SU-DHL-6 (cell line): ENCODE results near the gene ZIC1.

ENCODE experiments used
- H2AFZ ChIP-seq: fragments of 200-600 bp; sonication (generic); 2 replicates; pipeline ENCODE4 v1.6.1; 2014; ENCODE audit warnings: low read depth, mild to moderate bottlenecking, moderate library complexity, mixed read lengths, antibody characterized with exemption, low read length; ENCODE audit not compliant: severe bottlenecking
- H3F3A ChIP-seq: fragments of 200-600 bp; shearing (Covaris generic); 2 replicates; pipeline ENCODE4 v1.6.0; 2016; ENCODE audit warnings: antibody characterized with exemption, mild to moderate bottlenecking; ENCODE audit not compliant: insufficient read depth
- H3K27ac ChIP-seq: fragments of 200-600 bp; sonication (generic); 2 replicates; pipeline ENCODE4 v1.5.1; 2016; ENCODE audit warnings: low read depth, mild to moderate bottlenecking, low read length, moderate library complexity, mixed read lengths
- H3K27me3 ChIP-seq: fragments of 200-600 bp; sonication (generic), shearing (Covaris generic); 2 replicates; pipeline ENCODE4 v1.6.0; 2014; ENCODE audit warnings: mild to moderate bottlenecking, low read length
- H3K36me3 ChIP-seq: fragments of 200-600 bp; sonication (generic); 2 replicates; pipeline ENCODE4 v1.6.1; 2014; ENCODE audit warnings: mild to moderate bottlenecking, low read length, mixed read lengths
- H3K4me2 ChIP-seq: fragments of 300-600, 200-600 bp; shearing (Covaris generic), sonication (generic); 2 replicates; pipeline ENCODE4 v1.6.0; 2014; ENCODE audit warnings: low read length, low read depth, mild to moderate bottlenecking; ENCODE audit not compliant: poor library complexity, severe bottlenecking
- H3K4me3 ChIP-seq: fragments of 200-600 bp; sonication (generic); 2 replicates; pipeline ENCODE4 v1.5.1; 2014; ENCODE audit warnings: antibody characterized with exemption, low read length, mild to moderate bottlenecking, mixed read lengths; ENCODE audit not compliant: insufficient read depth, poor library complexity, severe bottlenecking
- H3K79me2 ChIP-seq: fragments of 200-600 bp; sonication (generic); 2 replicates; pipeline ENCODE4 v1.6.1; 2014; ENCODE audit warnings: mild to moderate bottlenecking, low read length, moderate library complexity; ENCODE audit not compliant: insufficient read depth
- H3K9ac ChIP-seq: fragments of 200-600 bp; sonication (generic); 2 replicates; pipeline ENCODE4 v1.7.0; 2014; ENCODE audit warnings: mild to moderate bottlenecking, low read length
- H3K9me2 ChIP-seq: fragments of 200-600 bp; sonication (generic); replicated peaks from 2 replicates; pipeline ENCODE4 v1.6.1; 2014; ENCODE audit warnings: low read length; ENCODE audit not compliant: insufficient read depth
- H3K9me3 ChIP-seq: fragments of 200-600 bp; sonication (generic); 2 replicates; pipeline ENCODE4 v1.6.1; 2014; ENCODE audit warnings: low read length, mixed read lengths; ENCODE audit not compliant: insufficient read depth
- H4K20me1 ChIP-seq: fragments of 200-600 bp; sonication (generic); 2 replicates; pipeline ENCODE4 v1.6.1; 2014; ENCODE audit warnings: low read depth, mild to moderate bottlenecking, antibody characterized with exemption, low read length, moderate library complexity, mixed read lengths
- EZH2phosphoT487 ChIP-seq: fragments of 200-600 bp; sonication (generic), shearing (Covaris generic); conservative IDR thresholded peaks from 2 replicates; pipeline ENCODE4 v1.6.1; 2018; ENCODE audit warnings: mild to moderate bottlenecking, antibody characterized with exemption, low read length, moderate library complexity, mixed read lengths
- TF ChIP-seq, protein P1 (sequence below): fragments of 200-600 bp; sonication (generic); IDR thresholded peaks from one replicate; pipeline ENCODE4 v1.5.1; 2017; ENCODE audit warnings: antibody characterized with exemption, mild to moderate bottlenecking, low read length, moderate library complexity; ENCODE audit not compliant: insufficient read depth, poor library complexity, severe bottlenecking

ZIC1 gene

DNA sequence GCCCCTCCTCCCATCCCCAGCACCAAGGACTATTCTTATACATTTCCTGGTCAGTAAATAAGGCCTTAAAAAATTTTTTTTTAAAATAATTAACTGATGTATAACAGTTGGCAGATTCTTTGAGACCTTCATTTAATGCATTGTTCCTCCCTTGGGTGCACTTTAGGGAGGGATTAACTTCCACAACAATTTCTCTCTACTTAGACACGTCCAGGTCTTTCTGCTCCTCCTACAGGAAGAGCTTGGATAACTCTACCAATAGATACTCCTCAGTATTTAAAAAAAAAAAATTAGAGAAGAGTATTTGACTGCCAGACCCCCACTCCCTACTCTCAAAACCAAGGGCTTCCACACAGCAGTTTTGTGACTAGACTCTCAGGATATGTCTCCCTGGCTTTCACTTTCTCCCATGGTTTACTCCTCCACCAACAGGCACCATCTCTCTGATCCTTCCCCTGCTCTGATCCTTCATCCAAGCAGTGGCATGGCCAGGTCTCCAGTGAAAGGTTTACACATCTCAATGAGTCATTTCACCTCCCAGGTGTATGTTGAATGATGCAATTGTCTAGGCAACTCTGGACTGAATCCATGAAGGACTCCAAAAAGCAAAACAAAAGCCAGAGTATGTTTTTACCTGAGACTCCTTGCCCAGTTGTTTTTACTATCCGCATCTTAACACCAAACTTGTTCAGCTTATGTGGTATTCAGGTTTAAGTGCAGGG lies 10.2 kb upstream of the ZIC1 start:
- no peaks in the 10 kb centered on the region for H3K9me3 ChIP-seq
- no peaks in the 10 kb centered on the region for H3K36me3 ChIP-seq

GRCh38 chr3:147400111-147400510 lies 9.1 kb upstream of the ZIC1 start:
- Histone ChIP-seq H3F3A (no peaks in the 10 kb centered on the region), H4K20me1 (no peaks in the 10 kb centered on the region), H3K4me2 (no peak overlapping the region), H3K9me2 (no peaks in the 10 kb centered on the region), H3K36me3 (no peaks in the 10 kb centered on the region), H3K4me3 (no peak overlapping the region), H3K9ac (no peak overlapping the region), H3K27me3 (no peaks in the 10 kb centered on the region), H2AFZ (no peak overlapping the region), H3K9me3 (no peaks in the 10 kb centered on the region), H3K79me2 (no peaks in the 10 kb centered on the region), H3K27ac (no peak overlapping the region)
- TF ChIP-seq EZH2phosphoT487 = no peak
- TF ChIP-seq, protein P1, sequence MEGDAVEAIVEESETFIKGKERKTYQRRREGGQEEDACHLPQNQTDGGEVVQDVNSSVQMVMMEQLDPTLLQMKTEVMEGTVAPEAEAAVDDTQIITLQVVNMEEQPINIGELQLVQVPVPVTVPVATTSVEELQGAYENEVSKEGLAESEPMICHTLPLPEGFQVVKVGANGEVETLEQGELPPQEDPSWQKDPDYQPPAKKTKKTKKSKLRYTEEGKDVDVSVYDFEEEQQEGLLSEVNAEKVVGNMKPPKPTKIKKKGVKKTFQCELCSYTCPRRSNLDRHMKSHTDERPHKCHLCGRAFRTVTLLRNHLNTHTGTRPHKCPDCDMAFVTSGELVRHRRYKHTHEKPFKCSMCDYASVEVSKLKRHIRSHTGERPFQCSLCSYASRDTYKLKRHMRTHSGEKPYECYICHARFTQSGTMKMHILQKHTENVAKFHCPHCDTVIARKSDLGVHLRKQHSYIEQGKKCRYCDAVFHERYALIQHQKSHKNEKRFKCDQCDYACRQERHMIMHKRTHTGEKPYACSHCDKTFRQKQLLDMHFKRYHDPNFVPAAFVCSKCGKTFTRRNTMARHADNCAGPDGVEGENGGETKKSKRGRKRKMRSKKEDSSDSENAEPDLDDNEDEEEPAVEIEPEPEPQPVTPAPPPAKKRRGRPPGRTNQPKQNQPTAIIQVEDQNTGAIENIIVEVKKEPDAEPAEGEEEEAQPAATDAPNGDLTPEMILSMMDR = no peak

More for the DNA sequence above, 10.2 kb upstream of the ZIC1 start:
- TF ChIP-seq, protein P1 = no peak
- TF ChIP-seq EZH2phosphoT487 = no peak
- Histone ChIP-seq H3K4me3 (no peak overlapping the region), H2AFZ (no peak overlapping the region), H4K20me1 (no peaks in the 10 kb centered on the region), H3F3A (no peaks in the 10 kb centered on the region), H3K79me2 (no peaks in the 10 kb centered on the region), H3K27me3 (no peaks in the 10 kb centered on the region), H3K4me2 (no peak overlapping the region), H3K9ac (no peak overlapping the region), H3K27ac (no peak overlapping the region), H3K9me2 (no peaks in the 10 kb centered on the region)

DNA sequence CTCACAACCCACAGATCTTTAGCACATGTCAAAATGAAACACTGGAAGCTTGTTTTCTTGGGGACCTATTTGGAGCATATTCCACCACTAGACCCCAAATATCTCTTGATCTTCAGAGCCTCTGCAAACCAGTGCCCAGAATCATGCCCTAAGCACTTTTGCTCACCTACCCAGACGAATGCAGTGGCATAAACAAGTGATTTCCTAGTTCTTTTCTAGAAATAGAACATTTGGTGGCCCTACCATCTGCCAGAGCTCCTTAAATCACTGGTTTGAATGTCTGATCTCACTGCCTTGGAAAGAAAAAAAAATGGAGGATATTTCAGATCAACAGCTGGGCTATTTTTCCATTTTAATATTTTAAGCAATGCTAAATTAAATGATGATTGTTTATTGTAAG lies 8.2 kb upstream of the ZIC1 start:
- Histone ChIP-seq H4K20me1 (no peaks in the 10 kb centered on the region), H3K9me2 (no peaks in the 10 kb centered on the region), H3K27me3 (no peaks in the 10 kb centered on the region), H3K4me3 (no peak overlapping the region), H2AFZ (no peak overlapping the region), H3F3A (no peaks in the 10 kb centered on the region), H3K27ac (no peak overlapping the region), H3K9ac (no peak overlapping the region), H3K4me2 (no peak overlapping the region), H3K79me2 (no peaks in the 10 kb centered on the region), H3K36me3 (no peaks in the 10 kb centered on the region), H3K9me3 (no peaks in the 10 kb centered on the region)
- TF ChIP-seq EZH2phosphoT487 = no peak
- TF ChIP-seq, protein P1 = no peak
